IMR-90 (cell line): ENCODE results near the gene SLC66A2. TPM values are rescaled to one million over a fixed set of nuclear protein-coding genes. Genes with fewer than 3 reads are reported as not detected.

ENCODE experiments used
- ATAC-seq: fragments of 200-7000 bp; cut with Tn5 transposase; 2 replicates; pipeline ENCODE4 v1.9.1; 2020; ENCODE audit warnings: low read depth, mild to moderate bottlenecking, moderate library complexity
- BruUV-seq: library from RNA; stranded (reverse); fragments of 400-500 nt; replicated peaks from 2 replicates; lab custom pipeline; 2021; lab: Mats Ljungman, UMichigan
- CTCF ChIA-PET: fragments of 300-600 bp; formaldehyde crosslinking; extraction: SDS; loops from one replicate; lab custom pipeline; 2021; ENCODE audit warnings: antibody characterized with exemption; lab: Yijun Ruan, JAX
- POLR2A ChIA-PET: fragments of 300-600 bp; sonication (Branson Sonifier 250); formaldehyde crosslinking; loops from one replicate; lab custom pipeline; 2022; ENCODE audit warnings: antibody characterized with exemption; ENCODE audit not compliant: unreplicated experiment; lab: Charles Lee
- DNase-seq: peaks from one replicate; pipeline ENCODE4 v3.0.0; 2013
- H2AFZ ChIP-seq: replicated peaks from 2 replicates; pipeline ENCODE3; 2013; ENCODE audit warnings: low read length, mild to moderate bottlenecking; ENCODE audit not compliant: poor library complexity
- H2AK5ac ChIP-seq: 2 replicates; pipeline ENCODE4 v1.6.1; 2013; ENCODE audit warnings: low read depth, low read length, inconsistent platforms
- H2AK9ac ChIP-seq: replicated peaks from 2 replicates; pipeline ENCODE3; 2013; ENCODE audit warnings: mild to moderate bottlenecking, low read depth, low read length, moderate library complexity; ENCODE audit not compliant: poor library complexity
- H2BK120ac ChIP-seq: 2 replicates; pipeline ENCODE4 v1.6.1; 2013; ENCODE audit warnings: low read depth, low read length, inconsistent platforms
- H2BK15ac ChIP-seq: 3 replicates; pipeline ENCODE4 v1.6.1; 2013; ENCODE audit warnings: low read depth, low read length, inconsistent platforms
- H2BK20ac ChIP-seq: 2 replicates; pipeline ENCODE4 v1.6.1; 2013; ENCODE audit warnings: low read depth, mild to moderate bottlenecking, inconsistent platforms, low read length, moderate library complexity
- H2BK5ac ChIP-seq: 2 replicates; pipeline ENCODE4 v1.6.1; 2013; ENCODE audit warnings: mild to moderate bottlenecking, low read depth, low read length, inconsistent platforms; ENCODE audit not compliant: poor library complexity, severe bottlenecking
- H3K14ac ChIP-seq: replicated peaks from 2 replicates; pipeline ENCODE4 v1.6.1; 2013; ENCODE audit warnings: low read depth, low read length, inconsistent platforms
- H3K18ac ChIP-seq: 2 replicates; pipeline ENCODE4 v1.6.1; 2013; ENCODE audit warnings: low read depth, low read length, control low read depth
- H3K23ac ChIP-seq: 2 replicates; pipeline ENCODE4 v1.6.1; 2013; ENCODE audit warnings: low read depth, low read length, inconsistent platforms
- H3K27ac ChIP-seq: 2 replicates; pipeline ENCODE4 v1.5.1; 2013; ENCODE audit warnings: mild to moderate bottlenecking, control low read depth, low read length; ENCODE audit not compliant: insufficient read depth
- H3K27me3 ChIP-seq: 2 replicates; pipeline ENCODE4 v1.6.1; 2013; ENCODE audit warnings: low read length; ENCODE audit not compliant: control insufficient read depth, insufficient read depth
- H3K36me3 ChIP-seq: 2 replicates; pipeline ENCODE4 v1.6.1; 2013; ENCODE audit warnings: low read length, mixed read lengths; ENCODE audit not compliant: control insufficient read depth, insufficient read depth
- H3K4ac ChIP-seq: 2 replicates; pipeline ENCODE4 v1.6.1; 2013; ENCODE audit warnings: low read depth, low read length, inconsistent platforms
- H3K4me1 ChIP-seq: 2 replicates; pipeline ENCODE4 v1.6.1; 2013; ENCODE audit warnings: low read length, mixed read lengths; ENCODE audit not compliant: control insufficient read depth, insufficient read depth
- H3K4me2 ChIP-seq: 2 replicates; pipeline ENCODE4 v1.6.1; 2013; ENCODE audit warnings: low read depth, mild to moderate bottlenecking, control low read depth, low read length, moderate library complexity
- H3K4me3 ChIP-seq: 2 replicates; pipeline ENCODE4 v1.5.1; 2013; ENCODE audit warnings: low read depth, mild to moderate bottlenecking, control low read depth, low read length, moderate library complexity; ENCODE audit not compliant: insufficient read depth
- H3K56ac ChIP-seq: 2 replicates; pipeline ENCODE4 v1.6.1; 2013; ENCODE audit warnings: low read length, inconsistent platforms; ENCODE audit not compliant: insufficient read depth; ENCODE audit errors: extremely low read depth
- H3K79me1 ChIP-seq, 2 experiments: 2 replicates each; pipeline ENCODE4 v1.6.1; 2013; ENCODE audit warnings: low read length in 2 of 2, inconsistent platforms in 1 of 2, low read depth in 1 of 2
- H3K9ac ChIP-seq: 2 replicates; pipeline ENCODE4 v1.6.1; 2013; ENCODE audit warnings: low read depth, low read length, control low read depth
- H3K9me1 ChIP-seq: 2 replicates; pipeline ENCODE4 v1.6.1; 2013; ENCODE audit warnings: low read length, inconsistent platforms; ENCODE audit not compliant: insufficient read depth
- H3K9me3 ChIP-seq: 2 replicates; pipeline ENCODE4 v1.6.1; 2013; ENCODE audit warnings: low read length; ENCODE audit not compliant: control insufficient read depth, insufficient read depth
- H4K20me1 ChIP-seq: 2 replicates; pipeline ENCODE4 v1.6.1; 2013; ENCODE audit warnings: low read length, inconsistent platforms; ENCODE audit not compliant: insufficient read depth
- H4K5ac ChIP-seq: 2 replicates; pipeline ENCODE4 v1.6.1; 2013; ENCODE audit warnings: mild to moderate bottlenecking, low read depth, low read length, control low read depth
- H4K8ac ChIP-seq, 2 experiments: 2 replicates each; pipeline ENCODE4 v1.6.1; 2013; ENCODE audit warnings: low read depth in 2 of 2, low read length in 2 of 2, control low read depth in 1 of 2, inconsistent platforms in 1 of 2
- H4K91ac ChIP-seq: 2 replicates; pipeline ENCODE4 v1.6.1; 2013; ENCODE audit warnings: low read depth, low read length, inconsistent platforms; ENCODE audit not compliant: insufficient read depth
- BHLHE40 ChIP-seq: fragments of 150-350 bp; IDR thresholded peaks from 2 replicates; pipeline ENCODE4 v1.6.1; 2016; ENCODE audit warnings: mild to moderate bottlenecking, low read depth, low read length
- CEBPB ChIP-seq: IDR thresholded peaks from 2 replicates; pipeline ENCODE4 v1.6.1; 2012; ENCODE audit warnings: low read depth, low read length, improper control_type of control experiment
- ELK1 ChIP-seq: fragments of 150-350 bp; IDR thresholded peaks from 2 replicates; pipeline ENCODE4 v1.6.1; 2016; ENCODE audit warnings: low read depth, mild to moderate bottlenecking, low read length, moderate library complexity, borderline replicate concordance
- MAFK ChIP-seq: IDR thresholded peaks from 2 replicates; pipeline ENCODE4 v1.6.1; 2012; ENCODE audit warnings: low read depth, low read length, improper control_type of control experiment
- MAZ ChIP-seq: IDR thresholded peaks from 2 replicates; pipeline ENCODE4 v1.6.1; 2012; ENCODE audit warnings: low read depth, mild to moderate bottlenecking, low read length, improper control_type of control experiment, moderate library complexity, borderline replicate concordance
- NFE2L2 ChIP-seq: fragments of 150-350 bp; IDR thresholded peaks from 2 replicates; pipeline ENCODE4 v1.6.1; 2016; ENCODE audit warnings: low read depth, mild to moderate bottlenecking, low read length
- POLR2A ChIP-seq: IDR thresholded peaks from 2 replicates; pipeline ENCODE4 v1.6.1; 2012; ENCODE audit warnings: mild to moderate bottlenecking, low read depth, low read length
- RFX5 ChIP-seq: IDR thresholded peaks from 2 replicates; pipeline ENCODE4 v1.8.0; 2012; ENCODE audit warnings: low read depth, mild to moderate bottlenecking, low read length, moderate library complexity
- SMC3 ChIP-seq: fragments of 150-350 bp; IDR thresholded peaks from 2 replicates; pipeline ENCODE4 v1.6.1; 2016; ENCODE audit warnings: low read depth, mild to moderate bottlenecking, antibody characterized with exemption, low read length, moderate library complexity
- WGBS, 2 experiments: methylation state at CpG; one replicate each; pipeline versions ENCODE4 v1.1.5 to v1.1.7; 2013; ENCODE audit warnings: missing lambda C conversion rate in 2 of 2; ENCODE audit not compliant: insufficient read length in 1 of 2; ENCODE audit errors: extremely low coverage in 2 of 2; 5-methylcytosine and 5-hydroxymethylcytosine counted together
- dilution Hi-C: fragments of 300-500 bp; cut with HindIII; formaldehyde crosslinking; loops from one replicate; pipeline ENCODE4 v1.14.3; 2018; ENCODE audit warnings: low sequenced_read_pairs; ENCODE audit not compliant: unreplicated experiment
- in situ Hi-C: fragments of 300-500 bp; cut with MboI; formaldehyde crosslinking; loops from 3 replicates; pipeline ENCODE4 v1.14.3; 2019; ENCODE audit warnings: low sequenced_read_pairs, inconsistent platforms, mixed read lengths
- intact Hi-C: fragments of 100-400 bp; cut with micrococcal nuclease; formaldehyde crosslinking; loops from 2 replicates; pipeline ENCODE4 v1.10.0; 2022
- polyA plus RNA-seq, 3 experiments: library from polyadenylated mRNA; depleted of rRNA; stranded (reverse); fragments of >200 nt; gene quantifications; 2 replicates each; pipeline ENCODE4 v1.2.3, GENCODE V29; 2012; ENCODE audit warnings: low replicate concordance in 1 of 3
- total RNA-seq: library from RNA; depleted of rRNA; stranded (reverse); fragments of >200 nt; gene quantifications from 2 replicates; pipeline ENCODE4 v1.2.3, GENCODE V29; 2012
- TF ChIP-seq, protein P1 (sequence below): conservative IDR thresholded peaks from 2 replicates; pipeline ENCODE4 v1.5.1; 2012; ENCODE audit warnings: mild to moderate bottlenecking, low read depth, low read length, improper control_type of control experiment
- TF ChIP-seq, protein P2 (sequence below): fragments of 150-350 bp; IDR thresholded peaks from 2 replicates; pipeline ENCODE4 v1.6.1; 2017; ENCODE audit warnings: mild to moderate bottlenecking, antibody characterized with exemption, low read length, low read depth

SLC66A2 gene
- total and polyA plus RNA-seq, 2 of the 4 experiments (the other 2 are of a cell fraction) = 17.6 to 23.5 TPM

GRCh38 chr18:79871481-79872091, 79.9 kb downstream of the SLC66A2 start:
- Histone ChIP-seq H2BK15ac (no peak overlapping the region), H3K23ac (no peak overlapping the region), H2AK5ac (no peak overlapping the region), H3K18ac (no peak overlapping the region), H2AK9ac (peak overlapping the region; percentile 28), H3K4ac (no peak overlapping the region), H3K56ac (no peak overlapping the region), H2BK20ac (no peak overlapping the region), H4K20me1 (no peaks in the 10 kb centered on the region), H3K9me3 (peaks cover 8% of the 10 kb centered on the region), H3K14ac (no peak overlapping the region), H3K9ac (no peak overlapping the region), H4K91ac (no peak overlapping the region), H3K9me1 (no peaks in the 10 kb centered on the region), H3K79me1 (no peaks in the 10 kb centered on the region), H3K4me3 (no peak overlapping the region), H3K4me2 (no peak overlapping the region), H2AFZ (peak overlapping the region; percentile 32), H2BK5ac (no peak overlapping the region), H4K8ac (no peak overlapping the region), H3K27me3 (no peaks in the 10 kb centered on the region; the same call in none of the 2 replicates), H3K27ac (no peak overlapping the region), H4K5ac (no peak overlapping the region), H2BK120ac (no peak overlapping the region), H3K4me1 (no peaks in the 10 kb centered on the region), H3K36me3 (no peaks in the 10 kb centered on the region)
- no TSS peak for BruUV-seq
- dilution Hi-C loops (no loop called here), intact Hi-C loops (no loop called here), in situ Hi-C loops (no loop called here)
- TF ChIP-seq SMC3 (no peak), ELK1 (no peak), BHLHE40 (no peak), NFE2L2 (no peak), RFX5 (no peak), MAFK (no peak), CEBPB (no peak), POLR2A (no peak), MAZ (no peak)
- TF ChIP-seq, protein P1, sequence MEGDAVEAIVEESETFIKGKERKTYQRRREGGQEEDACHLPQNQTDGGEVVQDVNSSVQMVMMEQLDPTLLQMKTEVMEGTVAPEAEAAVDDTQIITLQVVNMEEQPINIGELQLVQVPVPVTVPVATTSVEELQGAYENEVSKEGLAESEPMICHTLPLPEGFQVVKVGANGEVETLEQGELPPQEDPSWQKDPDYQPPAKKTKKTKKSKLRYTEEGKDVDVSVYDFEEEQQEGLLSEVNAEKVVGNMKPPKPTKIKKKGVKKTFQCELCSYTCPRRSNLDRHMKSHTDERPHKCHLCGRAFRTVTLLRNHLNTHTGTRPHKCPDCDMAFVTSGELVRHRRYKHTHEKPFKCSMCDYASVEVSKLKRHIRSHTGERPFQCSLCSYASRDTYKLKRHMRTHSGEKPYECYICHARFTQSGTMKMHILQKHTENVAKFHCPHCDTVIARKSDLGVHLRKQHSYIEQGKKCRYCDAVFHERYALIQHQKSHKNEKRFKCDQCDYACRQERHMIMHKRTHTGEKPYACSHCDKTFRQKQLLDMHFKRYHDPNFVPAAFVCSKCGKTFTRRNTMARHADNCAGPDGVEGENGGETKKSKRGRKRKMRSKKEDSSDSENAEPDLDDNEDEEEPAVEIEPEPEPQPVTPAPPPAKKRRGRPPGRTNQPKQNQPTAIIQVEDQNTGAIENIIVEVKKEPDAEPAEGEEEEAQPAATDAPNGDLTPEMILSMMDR = no peak
- TF ChIP-seq, protein P2, sequence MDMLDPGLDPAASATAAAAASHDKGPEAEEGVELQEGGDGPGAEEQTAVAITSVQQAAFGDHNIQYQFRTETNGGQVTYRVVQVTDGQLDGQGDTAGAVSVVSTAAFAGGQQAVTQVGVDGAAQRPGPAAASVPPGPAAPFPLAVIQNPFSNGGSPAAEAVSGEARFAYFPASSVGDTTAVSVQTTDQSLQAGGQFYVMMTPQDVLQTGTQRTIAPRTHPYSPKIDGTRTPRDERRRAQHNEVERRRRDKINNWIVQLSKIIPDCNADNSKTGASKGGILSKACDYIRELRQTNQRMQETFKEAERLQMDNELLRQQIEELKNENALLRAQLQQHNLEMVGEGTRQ = no peak
- DNase-seq = no peak
- ChIA-PET CTCF (no interaction called here), POLR2A (no interaction called here)
- 86% methylated on average over 7 of the region's 33 CpGs; no CpG with 5 or more reads in 1 of the 2 experiments for WGBS, 2 experiments
- no peak for ATAC-seq
